Adrenal gland (tissue), 12 donors: ENCODE results near the gene ELN. TPM values are rescaled to one million over a fixed set of nuclear protein-coding genes. Genes with fewer than 3 reads are reported as not detected.

ENCODE experiments used
- DNase-seq, 7 donors: peaks; one replicate each; pipeline ENCODE4 v3.0.0-alpha.2; 2019 to 2020
- H3K27ac ChIP-seq, 5 donors: fragments of 200-600 bp; sonication (generic) in 4 of 5; 1 replicate in 3 of 5; 2 replicates in 2 of 5; pipeline versions ENCODE4 v1.5.1 to v1.8.0; 2016 to 2020; ENCODE audit warnings: mild to moderate bottlenecking in 1 of 5
- H3K27me3 ChIP-seq: fragments of 200-600 bp; 2 replicates; pipeline ENCODE4 v1.8.0; 2021
- H3K36me3 ChIP-seq, 2 donors: fragments of 200-600 bp; replicated peaks in 1 of 2; 1 replicate in 1 of 2; 2 replicates in 1 of 2; pipeline versions ENCODE4 v1.5.1 to v1.8.0; 2018 to 2022
- H3K4me1 ChIP-seq, 2 donors: fragments of 200-600 bp; replicated peaks in 1 of 2; 1 replicate in 1 of 2; 2 replicates in 1 of 2; pipeline versions ENCODE4 v1.5.1 to v1.8.0; 2018 to 2021
- H3K4me3 ChIP-seq, 4 donors: fragments of 200-600 bp; sonication (generic) in 3 of 4; one replicate each; pipeline ENCODE4 v1.5.1; 2016 to 2018
- H3K9me3 ChIP-seq, 3 donors: fragments of 200-600 bp; sonication (generic) in 1 of 3; replicated peaks in 1 of 3; 1 replicate in 2 of 3; 2 replicates in 1 of 3; pipeline versions ENCODE4 v1.5.1 to v1.8.0; 2016 to 2021
- POLR2A ChIP-seq, 2 donors: fragments of 450-650 bp; IDR thresholded peaks; one replicate each; pipeline ENCODE4 v1.6.1; 2017; ENCODE audit warnings: antibody characterized with exemption in 2 of 2, mild to moderate bottlenecking in 2 of 2, moderate library complexity in 1 of 2
- WGBS, 4 donors: extraction: QIAGEN DNeasy Blood & Tissue Kit in 2 of 4; methylation state at CpG; one replicate each; pipeline versions ENCODE4 v1.1.5 to v1.1.7; 2013 to 2017; 5-methylcytosine and 5-hydroxymethylcytosine counted together
- intact Hi-C, 2 donors: fragments of 100-400 bp; cut with DNase I; formaldehyde crosslinking; loops; one replicate each; pipeline versions ENCODE4 v1.14.1 to v1.15.0; 2022 to 2023
- polyA plus RNA-seq, 3 donors: library from polyadenylated mRNA; stranded (reverse); fragments of 200-250 nt in 2 of 3; fragments of 350-450 nt in 1 of 3; fragmentation: Illumina TruSeq in 1 of 3; extraction: RNeasy Lipid Tissue Mini Kit (QIAGEN cat#74804) in 1 of 3; gene quantifications; one replicate each; pipeline ENCODE4 v1.2.3, GENCODE V29; 2013 to 2014
- total RNA-seq, 9 donors: library from RNA; depleted of rRNA in 4 of 9; stranded (reverse); fragments of >200 nt in 4 of 9; fragments of 120-200 nt in 1 of 9; fragmentation: NEBNext Ultra II Directional in 1 of 9; extraction: Animal tissue kit (Norgen Biotek cat#: 25700) in 1 of 9; gene quantifications; one replicate each; pipeline versions ENCODE4 v1.1.0 to v1.2.4, GENCODE V29; 2013 to 2023
- TF ChIP-seq, protein P1 (sequence below), 6 experiments: fragments of 450-650 bp in 4 of 6; fragments of 200-600 bp in 2 of 6; sonication (generic) in 1 of 6; IDR thresholded peaks; 1 replicate in 5 of 6; 2 replicates in 1 of 6; pipeline versions ENCODE4 v1.5.1 to v1.8.0; 2016 to 2021; ENCODE audit warnings: antibody characterized with exemption in 6 of 6, mild to moderate bottlenecking in 2 of 6, moderate library complexity in 1 of 6
- donor health status: healthy with polysubstance abuse.
- donor health status: Bipolar disorder and iron deficiency.
- donor health status: DM: yes; HTN: yes; CAD: no.
- donor health status: DM: no; HTN: no; CAD: no.
- donor health status: DM: no; HTN: no; CAD: no.
- donor health status: DM: yes; HTN: yes; CAD: no.

Gene ELN
- total and polyA plus RNA-seq, 12 donors = 4.6 to 107 (median 15.9) TPM

DNA sequence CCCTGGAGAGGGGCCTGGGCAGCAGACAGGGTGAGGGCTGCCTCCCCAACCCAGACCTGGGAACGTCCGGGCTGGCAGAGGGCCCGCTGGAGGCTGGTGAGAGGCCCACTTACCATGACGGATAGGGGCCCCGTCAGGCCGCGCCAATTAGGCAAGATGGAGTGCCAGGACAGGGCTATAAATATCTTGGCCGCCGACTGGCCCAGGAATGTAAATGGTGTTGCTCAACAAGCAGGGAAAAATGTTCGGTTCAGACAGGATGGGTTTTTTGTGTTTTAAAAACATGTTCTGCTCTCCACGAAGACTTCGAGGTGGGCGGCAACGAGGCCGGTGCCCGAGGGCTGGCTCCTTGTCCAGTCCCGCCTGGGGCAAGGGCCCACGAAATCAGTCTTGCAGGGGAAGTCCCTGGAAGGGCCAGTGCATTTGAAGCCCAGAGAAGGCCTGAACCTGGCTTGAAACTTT is 35.8 kb upstream of the ELN start:
- H3K27me3 ChIP-seq = no peaks in the 10 kb centered on the region
- no peaks in the 10 kb centered on the region for H3K36me3 ChIP-seq
- H3K4me3 ChIP-seq = no peak overlapping the region
- 61 to 74% (median 67%) methylated on average over 17 to 18 of the region's 18 CpGs for WGBS, 4 donors
- peak overlapping the region in 1 of 5 donors; percentile 66 for H3K27ac ChIP-seq
- H3K9me3 ChIP-seq = no peaks in the 10 kb centered on the region
- H3K4me1 ChIP-seq = no peaks in the 10 kb centered on the region
- DNase-seq = peak in 4 of 7 donors; percentile 19 to 69 (median 42)
- intact Hi-C loops = no loop called here
- no peak for TF ChIP-seq POLR2A (IDR thresholded peaks at IDR 0.05)
- TF ChIP-seq, protein P1, sequence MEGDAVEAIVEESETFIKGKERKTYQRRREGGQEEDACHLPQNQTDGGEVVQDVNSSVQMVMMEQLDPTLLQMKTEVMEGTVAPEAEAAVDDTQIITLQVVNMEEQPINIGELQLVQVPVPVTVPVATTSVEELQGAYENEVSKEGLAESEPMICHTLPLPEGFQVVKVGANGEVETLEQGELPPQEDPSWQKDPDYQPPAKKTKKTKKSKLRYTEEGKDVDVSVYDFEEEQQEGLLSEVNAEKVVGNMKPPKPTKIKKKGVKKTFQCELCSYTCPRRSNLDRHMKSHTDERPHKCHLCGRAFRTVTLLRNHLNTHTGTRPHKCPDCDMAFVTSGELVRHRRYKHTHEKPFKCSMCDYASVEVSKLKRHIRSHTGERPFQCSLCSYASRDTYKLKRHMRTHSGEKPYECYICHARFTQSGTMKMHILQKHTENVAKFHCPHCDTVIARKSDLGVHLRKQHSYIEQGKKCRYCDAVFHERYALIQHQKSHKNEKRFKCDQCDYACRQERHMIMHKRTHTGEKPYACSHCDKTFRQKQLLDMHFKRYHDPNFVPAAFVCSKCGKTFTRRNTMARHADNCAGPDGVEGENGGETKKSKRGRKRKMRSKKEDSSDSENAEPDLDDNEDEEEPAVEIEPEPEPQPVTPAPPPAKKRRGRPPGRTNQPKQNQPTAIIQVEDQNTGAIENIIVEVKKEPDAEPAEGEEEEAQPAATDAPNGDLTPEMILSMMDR (IDR thresholded peaks at IDR 0.05) = no peak

GRCh38 chr7:73994023-73994422 is 34.0 kb upstream of the ELN start:
- H3K27ac ChIP-seq = no peak overlapping the region
- no peak overlapping the region for H3K4me3 ChIP-seq
- TF ChIP-seq POLR2A (IDR thresholded peaks at IDR 0.05) = no peak
- TF ChIP-seq, protein P1 (IDR thresholded peaks at IDR 0.05) = no peak
- WGBS, 4 donors = 88 to 90% (median 89%) methylated on average over 7 of the region's 7 CpGs
- intact Hi-C loops = no loop called here
- H3K27me3 ChIP-seq = peaks cover 3% of the 10 kb centered on the region
- no peak for DNase-seq
- H3K9me3 ChIP-seq = no peaks in the 10 kb centered on the region
- H3K36me3 ChIP-seq = no peaks in the 10 kb centered on the region
- no peaks in the 10 kb centered on the region for H3K4me1 ChIP-seq

DNA sequence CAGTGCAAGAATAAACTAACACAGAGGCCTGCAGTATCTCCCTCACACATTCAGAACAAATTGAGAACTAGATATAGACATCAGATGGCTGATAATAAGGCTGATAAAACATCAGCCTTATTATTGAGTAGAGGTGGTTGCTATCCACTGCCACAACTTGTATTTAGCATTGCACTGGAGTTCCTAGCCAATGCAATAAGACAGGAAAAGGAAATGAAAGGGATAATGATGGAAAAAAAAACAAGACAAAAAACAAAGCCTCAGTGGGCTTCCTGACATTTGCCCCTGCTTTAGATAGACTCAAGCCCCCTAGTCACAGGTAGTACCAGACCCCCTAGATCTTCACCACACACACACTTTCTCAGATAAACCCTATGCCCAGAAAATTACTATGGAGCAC is 33.2 kb upstream of the ELN start:
- TF ChIP-seq POLR2A (IDR thresholded peaks at IDR 0.05) = no peak
- TF ChIP-seq, protein P1 (IDR thresholded peaks at IDR 0.05) = no peak
- Histone ChIP-seq H3K27me3 (peaks cover 3% of the 10 kb centered on the region), H3K36me3 (no peaks in the 10 kb centered on the region), H3K9me3 (no peaks in the 10 kb centered on the region), H3K4me1 (no peaks in the 10 kb centered on the region), H3K4me3 (no peak overlapping the region), H3K27ac (no peak overlapping the region)
- intact Hi-C loops = no loop called here
- no peak for DNase-seq

DNA sequence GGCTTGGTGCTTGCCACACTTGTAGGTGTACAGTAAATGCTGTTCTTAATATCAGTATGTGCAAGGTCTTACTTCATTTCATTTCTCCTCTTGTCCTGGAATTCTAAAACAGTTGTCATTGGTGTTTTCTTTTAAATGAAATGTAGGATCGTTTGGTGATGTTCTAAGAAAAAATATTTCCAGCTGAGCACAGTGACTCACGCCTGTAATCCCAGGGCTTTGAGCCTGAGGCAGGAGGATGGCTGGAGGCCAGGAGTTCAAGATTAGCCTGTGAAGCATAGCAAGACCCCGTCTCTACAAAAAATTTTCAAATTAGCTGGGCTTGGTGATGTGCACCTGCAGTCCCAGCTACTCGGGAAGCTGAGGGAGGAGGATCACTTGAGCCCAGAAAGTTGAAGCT is 32.6 kb upstream of the ELN start:
- TF ChIP-seq, protein P1 (IDR thresholded peaks at IDR 0.05) = no peak
- TF ChIP-seq POLR2A (IDR thresholded peaks at IDR 0.05) = no peak
- H3K27me3 ChIP-seq = peaks cover 3% of the 10 kb centered on the region
- H3K4me3 ChIP-seq = no peak overlapping the region
- DNase-seq = no peak
- 43 to 85% (median 69%) methylated on average over 3 to 4 of the region's 4 CpGs for WGBS, 4 donors
- no peaks in the 10 kb centered on the region for H3K36me3 ChIP-seq
- no peaks in the 10 kb centered on the region for H3K4me1 ChIP-seq
- intact Hi-C loops = no loop called here
- no peak overlapping the region for H3K27ac ChIP-seq
- no peaks in the 10 kb centered on the region for H3K9me3 ChIP-seq
